GM10266 (cell line): ENCODE data around the gene TNNI3.
A peak's percentile ranks its signal among the peaks of the same experiment; 100 is the strongest.

Experiments
- DNase-seq: peaks from one replicate; pipeline ENCODE4 v3.0.0; 2012; ENCODE audit errors: extremely low spot score
- CTCF ChIP-seq: IDR thresholded peaks from 2 replicates; pipeline ENCODE4 v1.5.1; 2012; ENCODE audit warnings: mild to moderate bottlenecking, low read depth; ENCODE audit not compliant: control insufficient read depth, insufficient read depth; ENCODE audit errors: missing control alignments

The TNNI3 gene

GRCh38 chr19:55193481-55193880, 35.9 kb upstream of the TNNI3 start:
- DNase-seq = no peak
- no peak for TF ChIP-seq CTCF

GRCh38 chr19:55189403-55189835, 31.9 kb upstream of the TNNI3 start:
- no peak for TF ChIP-seq CTCF
- no peak for DNase-seq

GRCh38 chr19:55188625-55189024, 31.1 kb upstream of the TNNI3 start:
- no peak for DNase-seq
- no peak for TF ChIP-seq CTCF

GRCh38 chr19:55186080-55186479, 28.5 kb upstream of the TNNI3 start:
- no peak for TF ChIP-seq CTCF
- DNase-seq = no peak

- no peak for TF ChIP-seq CTCF
- DNase-seq = no peak
These were observed 24.2 kb upstream of the TNNI3 start for GRCh38 chr19:55181740-55182139.

- no peak for TF ChIP-seq CTCF
- DNase-seq = peak; percentile 87
These were observed 22.3 kb upstream of the TNNI3 start, which contains the start of gene SYT5 for GRCh38 chr19:55179606-55180484. Gene SYT5 (minus strand): TSS chr19:55180289. CDS start chr19:55179041, 1,248 bp downstream.
